IPS DF 4.7 (cell line): ENCODE results near the gene SERINC2.
"Not testable (repeated sequence)": the region's sequence is repeated elsewhere in the genome, so short reads cannot be mapped to it uniquely, and the experiment has no call there.

Source experiments
- DNase-seq: peaks from one replicate; pipeline ENCODE4 v3.0.0-alpha.2; 2013; ENCODE audit warnings: low spot score; ENCODE audit errors: extremely low read depth

Gene SERINC2

DNA sequence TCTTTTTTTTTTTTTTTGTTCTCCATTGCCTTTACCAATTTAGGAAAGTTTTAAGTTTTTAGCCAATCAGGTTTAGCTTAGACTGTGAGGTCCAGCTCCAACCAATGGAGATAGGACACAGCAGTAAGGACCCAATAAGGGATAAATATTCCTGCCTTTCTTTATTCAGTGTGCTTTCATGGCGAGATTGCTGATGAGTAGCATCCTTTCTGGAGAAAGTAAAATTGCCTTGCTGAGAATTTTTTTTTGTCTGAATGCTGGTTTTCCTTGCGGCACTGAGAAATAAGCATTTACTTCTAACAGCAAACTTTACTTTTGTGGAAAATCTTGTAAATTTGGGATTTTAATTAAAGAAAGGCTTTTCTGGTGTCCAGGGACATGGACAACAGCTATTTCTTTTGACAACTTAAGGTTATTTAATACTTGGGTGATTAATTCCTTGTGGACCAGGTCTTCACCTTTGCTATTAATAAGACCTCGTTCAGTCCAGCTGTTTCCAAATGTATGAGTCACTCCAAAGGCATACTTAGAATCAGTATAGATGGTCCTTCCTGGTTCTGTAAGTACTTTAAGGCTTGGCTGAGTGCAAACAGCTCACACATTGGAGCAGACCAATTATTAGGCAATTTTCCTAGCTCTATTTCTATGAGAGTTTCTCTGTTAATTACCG, 54.1 kb downstream of the SERINC2 start:
- no peak for DNase-seq

GRCh38 chr1:31470794-31471315, 57.8 kb downstream of the SERINC2 start:
- no peak for DNase-seq

DNA sequence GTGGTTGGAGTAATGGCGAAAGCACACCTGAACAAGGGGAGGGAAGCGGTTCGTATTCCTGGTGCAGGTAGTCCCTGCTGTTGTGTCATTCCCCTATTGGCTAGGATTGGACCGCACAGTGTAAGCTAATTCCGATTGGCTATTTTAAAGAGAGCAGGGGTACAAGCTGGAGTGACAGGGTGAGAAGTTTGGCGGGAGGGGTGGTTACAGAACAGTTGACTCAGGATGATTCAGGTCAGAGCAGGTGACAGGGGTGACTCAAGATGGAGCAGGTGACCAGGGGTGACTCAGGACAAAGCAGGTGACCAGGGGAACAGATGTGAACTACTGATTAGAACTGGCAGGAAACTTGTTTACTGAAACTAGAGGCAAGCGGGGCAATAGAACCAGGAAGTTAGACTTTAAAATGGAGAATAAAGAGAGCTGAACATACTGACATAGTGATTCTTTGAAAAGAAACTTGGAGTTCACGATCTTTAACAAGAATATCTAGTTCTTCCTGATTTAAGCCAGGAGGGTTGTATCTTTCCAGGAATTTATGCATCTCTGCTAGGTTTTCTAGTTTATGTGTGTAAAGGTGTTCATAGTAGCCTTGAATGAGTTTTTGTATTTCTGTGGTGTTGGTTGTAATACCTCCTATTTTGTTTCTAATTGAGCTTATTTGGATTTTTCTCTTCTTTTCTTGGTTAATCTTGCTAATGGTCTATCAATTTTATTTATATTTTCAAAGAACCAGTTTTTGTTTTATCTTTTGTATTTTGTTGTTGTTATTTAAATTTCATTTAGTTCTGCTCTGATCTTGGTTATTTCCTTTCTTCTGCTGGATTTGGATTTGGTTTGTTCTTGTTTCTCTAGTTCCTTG, 58.7 kb downstream of the SERINC2 start:
- DNase-seq: not testable (repeated sequence)

GRCh38 chr1:31472314-31472651, 59.3 kb downstream of the SERINC2 start:
- not testable (repeated sequence) for DNase-seq

DNA sequence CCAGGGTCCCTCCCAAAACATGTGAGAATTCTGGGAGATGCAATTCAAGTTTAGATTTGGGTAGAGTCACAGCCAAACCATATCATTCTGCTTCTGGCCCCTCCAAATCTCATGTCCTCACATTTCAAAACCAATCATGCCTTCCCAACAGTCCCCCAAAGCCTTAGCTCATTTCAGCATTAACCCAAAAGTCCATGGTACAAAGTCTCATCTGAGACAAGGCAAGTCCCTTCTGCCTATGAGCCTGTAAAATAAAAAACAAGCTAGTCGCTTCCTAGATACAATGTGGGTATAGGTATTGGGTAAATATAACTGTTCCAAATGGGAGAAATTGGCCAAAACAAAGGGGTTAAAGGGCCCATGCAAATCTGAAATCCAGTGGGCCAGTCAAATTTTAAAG, 59.7 kb downstream of the SERINC2 start:
- not testable (repeated sequence) for DNase-seq

- not testable (repeated sequence) for DNase-seq
Measured at GRCh38 chr1:31473508-31473907, 60.5 kb downstream of the SERINC2 start.

- not testable (repeated sequence) for DNase-seq
Measured at GRCh38 chr1:31474567-31474966, 61.6 kb downstream of the SERINC2 start.

GRCh38 chr1:31476891-31477846, 64.2 kb downstream of the SERINC2 start:
- no peak for DNase-seq

DNA sequence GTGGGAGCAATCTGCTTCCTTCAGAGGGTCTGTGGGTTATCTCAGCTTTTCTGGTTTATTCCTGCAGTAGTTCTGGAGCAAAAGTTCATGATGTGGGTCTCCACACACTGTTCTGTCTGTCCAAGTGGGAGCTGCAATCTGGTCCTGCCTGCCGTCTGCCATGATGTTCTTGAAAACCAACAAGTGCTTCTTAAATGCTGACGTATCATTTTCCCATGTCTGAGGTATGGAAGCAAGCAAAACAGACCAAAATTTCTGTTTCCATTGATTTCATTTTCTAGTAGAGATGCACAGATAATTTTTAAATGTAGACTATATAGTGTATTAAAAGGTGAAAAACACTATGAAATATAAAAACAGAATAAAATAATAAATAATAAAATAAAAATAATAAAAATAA, 65.2 kb downstream of the SERINC2 start:
- DNase-seq: no peak

DNA sequence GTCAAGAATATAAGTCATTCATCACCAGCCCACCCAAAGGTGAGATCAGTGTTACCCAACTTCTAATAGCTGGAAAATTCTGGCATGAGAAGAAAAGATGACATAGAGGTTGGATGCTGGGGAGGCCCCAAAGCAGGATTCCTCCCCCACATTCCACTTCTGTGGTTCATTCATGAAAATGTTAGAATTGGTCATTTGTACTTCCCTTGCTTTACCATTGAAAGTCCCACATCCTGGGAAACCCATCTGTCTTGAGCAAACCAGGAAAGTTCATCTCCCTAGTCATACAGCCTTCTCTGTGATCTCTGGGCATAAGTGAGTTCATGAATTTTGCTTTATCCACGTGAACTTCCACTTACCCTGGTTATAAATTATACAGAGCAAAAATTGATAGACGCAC, 66.8 kb downstream of the SERINC2 start:
- DNase-seq: no peak

DNA sequence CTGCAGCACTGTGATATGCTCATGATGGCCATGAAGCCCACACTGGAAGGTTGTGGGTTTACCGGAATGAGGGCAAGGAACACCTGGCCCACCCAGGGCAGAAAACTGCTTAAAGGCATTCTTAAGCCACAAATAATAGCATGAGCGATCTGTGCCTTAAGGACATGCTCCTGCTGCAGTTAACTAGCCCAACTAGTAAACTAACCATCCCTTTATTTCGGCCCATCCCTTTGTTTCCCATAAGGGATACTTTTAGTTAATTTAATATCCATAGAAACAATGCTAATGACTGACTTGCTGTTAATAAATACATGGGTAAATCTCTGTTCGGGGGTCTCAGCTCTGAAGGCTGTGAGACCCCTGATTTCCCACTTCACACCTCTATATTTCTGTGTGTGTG, 67.4 kb downstream of the SERINC2 start:
- not testable (repeated sequence) for DNase-seq

DNA sequence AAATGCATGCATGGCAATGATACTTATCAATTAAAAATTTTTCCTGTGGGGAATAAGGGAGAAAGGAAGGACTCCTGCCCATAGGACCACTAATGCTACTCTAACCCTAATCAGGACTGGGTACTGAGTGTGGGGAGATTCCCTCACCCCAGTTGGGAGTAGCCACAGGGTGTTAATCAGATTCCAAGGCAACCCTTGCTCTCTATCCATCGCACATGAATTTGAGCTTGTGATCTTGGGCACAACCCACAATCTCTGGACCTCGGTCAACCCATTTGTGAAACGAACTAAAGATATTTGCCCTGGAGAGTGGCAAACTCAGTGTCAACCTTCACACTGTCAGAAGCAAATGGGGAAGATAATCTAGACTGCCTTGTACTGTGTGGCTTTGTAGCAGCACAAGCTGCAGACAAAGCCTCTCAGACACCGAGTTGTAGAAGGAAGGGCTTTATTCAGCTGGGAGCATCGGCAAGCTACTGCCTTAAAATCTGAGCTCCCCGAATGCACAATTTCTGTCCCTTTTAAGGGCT, 69.5 kb downstream of the SERINC2 start:
- no peak for DNase-seq

DNA sequence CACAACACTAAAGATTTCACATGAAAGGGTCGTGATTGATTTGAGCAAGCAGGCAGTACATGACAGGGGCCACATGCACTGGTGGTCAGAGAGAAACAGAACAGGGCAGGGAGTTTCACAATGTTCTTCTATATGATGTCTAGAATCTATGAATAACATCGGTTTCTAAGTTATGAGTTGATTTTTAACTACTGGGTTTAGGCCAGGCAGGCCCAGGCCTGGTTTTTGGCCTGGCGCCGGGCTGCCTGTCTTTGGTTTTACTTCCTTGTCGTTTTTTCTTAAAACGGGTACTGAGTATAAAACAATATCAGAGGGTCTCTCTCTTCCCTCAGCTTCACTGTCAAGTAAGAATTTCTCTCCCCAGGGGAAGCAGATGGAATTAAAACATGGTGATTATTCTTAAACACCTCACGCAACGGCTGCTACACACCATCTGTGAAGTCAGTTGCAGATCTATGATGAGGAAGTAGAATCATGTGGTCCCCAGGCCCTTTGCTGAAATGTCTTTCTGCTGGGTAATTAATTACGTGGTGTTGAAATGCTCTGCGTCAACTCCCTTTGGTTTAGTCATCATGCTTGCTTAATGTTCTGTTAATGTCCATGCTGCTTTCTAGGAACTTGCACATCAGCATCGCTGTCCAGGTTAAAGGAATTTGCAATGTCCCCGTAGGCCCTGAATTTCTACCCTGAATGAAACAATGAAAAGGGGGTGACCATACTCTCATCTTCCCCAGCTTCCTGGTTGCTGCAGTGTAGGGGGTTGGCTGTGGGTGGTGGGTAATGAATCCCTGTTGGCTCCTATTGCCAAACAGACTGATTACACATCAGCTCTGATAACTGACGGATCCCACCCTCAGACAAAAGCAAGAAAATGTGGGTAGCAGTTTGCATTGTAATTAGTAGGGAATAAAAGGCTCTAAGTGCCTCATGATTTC, 70.3 kb downstream of the SERINC2 start:
- DNase-seq: no peak
